Stomach (tissue), 9 donors: ENCODE data around the gene WDR53. TPM values are rescaled to one million over a fixed set of nuclear protein-coding genes. Genes with fewer than 3 reads are reported as not detected.
"Not testable (repeated sequence)": the region's sequence is repeated elsewhere in the genome, so short reads cannot be mapped to it uniquely, and the experiment has no call there.

Experiments used
- DNase-seq, 2 donors: peaks; one replicate each; pipeline versions ENCODE4 v3.0.0 to v3.0.0-alpha.2; 2013 to 2019
- H3K27ac ChIP-seq, 5 donors: fragments of 200-600 bp in 4 of 5; sonication (generic) in 4 of 5; one replicate each; pipeline ENCODE4 v1.5.1; 2013 to 2019; ENCODE audit warnings: mild to moderate bottlenecking in 1 of 5, moderate library complexity in 1 of 5
- H3K27me3 ChIP-seq, 3 donors: fragments of 200-600 bp; sonication (generic); one replicate each; pipeline ENCODE4 v1.5.1; 2017 to 2019; ENCODE audit warnings: mixed run types in 1 of 3
- H3K36me3 ChIP-seq, 4 donors: fragments of 200-600 bp; sonication (generic); 1 replicate in 3 of 4; 2 replicates in 1 of 4; pipeline ENCODE4 v1.5.1; 2016 to 2019
- H3K4me1 ChIP-seq, 4 donors: fragments of 200-600 bp; sonication (generic); one replicate each; pipeline ENCODE4 v1.5.1; 2016 to 2019
- H3K4me3 ChIP-seq, 4 donors: fragments of 200-600 bp; sonication (generic) in 3 of 4; one replicate each; pipeline ENCODE4 v1.5.1; 2016 to 2019; ENCODE audit warnings: mild to moderate bottlenecking in 1 of 4
- H3K9me3 ChIP-seq, 4 donors: fragments of 200-600 bp; sonication (generic); one replicate each; pipeline ENCODE4 v1.5.1; 2016 to 2019
- CTCF ChIP-seq, 7 experiments: fragments of 450-650 bp in 4 of 7; fragments of 200-600 bp in 3 of 7; sonication (generic) in 3 of 7; IDR thresholded peaks; one replicate each; pipeline ENCODE4 v1.5.1; 2016 to 2019; ENCODE audit warnings: antibody characterized with exemption in 7 of 7, control low read depth in 2 of 7, mild to moderate bottlenecking in 1 of 7
- EP300 ChIP-seq: sonication (generic); formaldehyde crosslinking; IDR thresholded peaks from one replicate; pipeline ENCODE4 v1.6.1; 2017; ENCODE audit warnings: antibody characterized with exemption
- POLR2A ChIP-seq, 4 donors: fragments of 450-650 bp; IDR thresholded peaks; one replicate each; pipeline ENCODE4 v1.6.1; 2016; ENCODE audit warnings: antibody characterized with exemption in 4 of 4, control low read depth in 2 of 4, mild to moderate bottlenecking in 1 of 4, moderate library complexity in 1 of 4
- POLR2AphosphoS5 ChIP-seq, 3 donors: sonication (generic); formaldehyde crosslinking; IDR thresholded peaks; one replicate each; pipeline ENCODE4 v1.6.1; 2016; ENCODE audit warnings: antibody characterized with exemption in 3 of 3
- WGBS, 5 donors: extraction: QIAGEN DNeasy Blood & Tissue Kit in 3 of 5; methylation state at CpG; one replicate each; pipeline versions ENCODE4 v1.1.5 to v1.1.7; 2013 to 2018; 5-methylcytosine and 5-hydroxymethylcytosine counted together
- intact Hi-C: fragments of 100-400 bp; cut with DNase I; formaldehyde crosslinking; loops from one replicate; pipeline ENCODE4 v1.15.1; 2023; ENCODE audit warnings: low total_unique reads
- polyA plus RNA-seq, 3 donors: library from polyadenylated mRNA; stranded (reverse); fragments of 200-250 nt; gene quantifications; one replicate each; pipeline ENCODE4 v1.2.3, GENCODE V29; 2013
- total RNA-seq, 5 donors: library from RNA; depleted of rRNA; stranded (reverse); fragments of >200 nt; gene quantifications; one replicate each; pipeline versions ENCODE4 v1.1.0 to v1.2.3, GENCODE V29; 2014 to 2016
- donor health status: healthy with polysubstance abuse.
- donor health status: Bipolar disorder and iron deficiency.
- donor health status: healthy.

The WDR53 gene
- total and polyA plus RNA-seq, 8 donors, result 1.8 to 13.4 (median 6.9) TPM; not detected in 2

DNA sequence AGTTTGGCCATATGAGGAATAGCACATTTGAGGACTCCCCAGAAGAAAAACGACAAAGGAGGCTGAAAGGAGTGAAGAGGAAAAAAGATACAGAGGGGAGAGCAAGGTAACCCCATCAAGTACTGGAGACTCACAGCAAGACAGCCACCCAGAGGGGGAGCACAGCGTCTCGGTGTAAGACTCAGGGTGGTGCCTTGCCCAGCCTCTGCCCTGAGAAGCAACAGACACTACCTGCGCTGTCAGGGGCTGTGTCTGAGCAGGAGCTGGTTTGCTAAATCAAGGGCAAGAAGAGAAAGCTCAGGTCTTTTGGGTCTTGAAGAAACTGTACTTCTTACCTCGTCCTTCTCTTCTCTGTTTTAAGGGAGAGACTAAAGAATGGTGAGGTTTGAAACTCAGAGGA, 28.0 kb upstream of the WDR53 start:
- Histone ChIP-seq H3K27ac (no peak overlapping the region), H3K4me3 (peak overlapping the region in 2 of 4 donors; percentile 13 to 37), H3K27me3 (peaks cover 0 to 4% (median 0%) of the 10 kb centered on the region in 3 donors), H3K36me3 (no peaks in the 10 kb centered on the region), H3K4me1 (peaks cover 0 to 7% (median under 1%) of the 10 kb centered on the region in 4 donors), H3K9me3 (no peaks in the 10 kb centered on the region)
- no peak for DNase-seq
- intact Hi-C loops, result no loop called here
- no peak for TF ChIP-seq POLR2AphosphoS5 (IDR thresholded peaks at IDR 0.05)
- no peak for TF ChIP-seq CTCF (IDR thresholded peaks at IDR 0.05)
- no peak for TF ChIP-seq EP300
- TF ChIP-seq POLR2A (IDR thresholded peaks at IDR 0.05), result no peak
- WGBS, 5 donors, result 26 to 56% (median 43%) methylated on average over 5 of the region's 5 CpGs

- intact Hi-C loops, result no loop called here
- no peak for DNase-seq
Measured at GRCh38 chr3:196590279-196590678, 21.9 kb upstream of the WDR53 start.

DNA sequence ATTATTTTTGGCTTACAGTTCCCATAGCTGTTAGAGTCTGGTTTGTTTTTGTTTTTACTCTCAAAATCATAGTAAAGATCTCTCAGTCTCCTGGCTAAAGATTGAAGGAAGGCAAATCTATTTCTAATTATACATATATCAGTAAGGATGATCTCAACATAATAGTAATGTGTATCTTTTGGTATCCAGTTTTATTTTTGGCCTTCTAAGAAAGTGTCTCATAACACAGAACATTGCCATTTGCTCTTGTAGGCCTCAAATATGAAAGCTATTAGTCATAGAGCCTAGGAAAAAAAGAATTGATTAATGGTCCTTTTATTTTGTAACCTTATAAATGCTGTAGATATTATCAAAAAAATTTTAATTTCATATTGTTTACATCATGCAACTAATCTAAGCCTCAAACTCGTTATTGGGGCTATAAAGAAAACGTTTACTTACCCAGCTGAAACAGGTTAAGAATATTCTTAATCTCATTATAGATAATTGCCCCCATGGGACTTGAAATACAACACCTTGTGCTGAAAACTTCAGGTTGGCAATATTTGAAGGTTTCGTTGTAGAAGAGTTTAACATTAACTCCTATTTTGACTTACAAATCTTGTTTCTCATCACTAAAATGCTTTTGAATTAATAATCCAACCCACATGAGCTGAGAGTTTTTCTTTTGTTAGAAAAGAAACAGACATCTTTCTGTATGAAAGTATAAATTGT, 16.8 kb upstream of the WDR53 start:
- Histone ChIP-seq H3K27me3 (no peaks in the 10 kb centered on the region), H3K4me1 (no peaks in the 10 kb centered on the region), H3K36me3 (peaks cover 4 to 59% (median 44%) of the 10 kb centered on the region in 4 donors), H3K9me3 (no peaks in the 10 kb centered on the region), H3K27ac (no peak overlapping the region), H3K4me3 (no peak overlapping the region)
- no peak for TF ChIP-seq POLR2AphosphoS5 (IDR thresholded peaks at IDR 0.05)
- TF ChIP-seq EP300, result no peak
- no peak for TF ChIP-seq CTCF (IDR thresholded peaks at IDR 0.05)
- no peak for TF ChIP-seq POLR2A (IDR thresholded peaks at IDR 0.05)
- intact Hi-C loops, result no loop called here
- WGBS, 5 donors, result 69 to 79% (median 76%) methylated on average over 3 of the region's 3 CpGs
- no peak for DNase-seq

More at GRCh38 chr3:196590279-196590678, 21.9 kb upstream of the WDR53 start:
- TF ChIP-seq POLR2AphosphoS5 (IDR thresholded peaks at IDR 0.05), result no peak
- no peak for TF ChIP-seq POLR2A (IDR thresholded peaks at IDR 0.05)
- no peak for TF ChIP-seq CTCF (IDR thresholded peaks at IDR 0.05)
- no peak for TF ChIP-seq EP300
- Histone ChIP-seq H3K4me3 (no peak overlapping the region), H3K27ac (no peak overlapping the region), H3K27me3 (peaks cover 0 to 4% (median 0%) of the 10 kb centered on the region in 3 donors), H3K36me3 (peaks cover 0 to 21% (median 14%) of the 10 kb centered on the region in 4 donors), H3K4me1 (no peaks in the 10 kb centered on the region), H3K9me3 (no peaks in the 10 kb centered on the region)
- 72 to 92% (median 85%) methylated on average over 5 of the region's 5 CpGs for WGBS, 5 donors

GRCh38 chr3:196572389-196572788, 4.0 kb upstream of the WDR53 start:
- peaks cover 25 to 46% (median 36%) of the 10 kb centered on the region in 4 donors for H3K4me1 ChIP-seq
- H3K4me3 ChIP-seq, result no peak overlapping the region
- peaks cover 0 to 2% (median under 1%) of the 10 kb centered on the region in 4 donors for H3K36me3 ChIP-seq
- H3K27me3 ChIP-seq, result no peaks in the 10 kb centered on the region
- 0 to 98% (median 95%) methylated on average over 1 of the region's 1 CpG for WGBS, 5 donors
- no peak for DNase-seq
- intact Hi-C loops, result no loop called here
- H3K27ac ChIP-seq, result no peak overlapping the region
- no peaks in the 10 kb centered on the region for H3K9me3 ChIP-seq
- TF ChIP-seq POLR2A (IDR thresholded peaks at IDR 0.05) (no peak), POLR2AphosphoS5 (IDR thresholded peaks at IDR 0.05) (no peak), EP300 (no peak), CTCF (IDR thresholded peaks at IDR 0.05) (no peak)

DNA sequence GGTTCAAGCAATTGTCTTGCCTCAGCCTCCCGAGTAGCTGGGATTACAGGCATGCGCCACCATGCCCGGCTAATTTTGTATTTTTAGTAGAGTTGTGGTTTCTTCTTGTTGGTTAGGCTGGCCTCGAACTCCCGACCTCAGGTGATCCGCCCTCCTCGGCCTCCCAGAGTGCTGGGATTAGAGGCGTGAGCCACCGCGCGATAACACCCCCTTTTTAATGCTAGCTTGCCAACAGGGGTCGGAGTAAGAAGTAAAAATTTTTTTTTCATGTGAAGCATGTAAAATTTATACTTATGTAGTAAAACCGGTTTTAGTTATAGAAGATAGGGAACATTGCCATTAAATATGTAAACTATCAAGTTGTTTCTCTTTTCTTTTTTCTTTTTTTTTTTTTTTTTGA, 2.0 kb upstream of the WDR53 start:
- DNase-seq, intact Hi-C loops, H3K27me3 ChIP-seq, H3K27ac ChIP-seq, H3K9me3 ChIP-seq: not testable (repeated sequence)
- H3K4me3 ChIP-seq, result peak overlapping the region in 2 of 4 donors; percentile 74 to 79
- H3K4me1 ChIP-seq, result peaks cover 28 to 61% (median 42%) of the 10 kb centered on the region in 4 donors
- H3K36me3 ChIP-seq, result peaks cover 3 to 14% (median 9%) of the 10 kb centered on the region in 4 donors
- WGBS, 5 donors, result 84 to 88% (median 86%) methylated on average over 13 of the region's 13 CpGs
